Effector memory CD4-positive, alpha-beta T cell (primary cell): ENCODE data around the gene SLC18A2.

ENCODE experiments used
- DNase-seq, 3 donors: peaks; one replicate each; pipeline ENCODE4 v3.0.0-alpha.2; 2020
- H3K27ac ChIP-seq: 2 replicates; pipeline ENCODE4 v1.7.0; 2013; ENCODE audit warnings: mild to moderate bottlenecking, low read length, moderate library complexity; ENCODE audit not compliant: insufficient read depth, poor library complexity, severe bottlenecking
- H3K27me3 ChIP-seq: replicated peaks from 2 replicates; pipeline ENCODE4 v1.7.0; 2013; ENCODE audit warnings: mild to moderate bottlenecking, low read length; ENCODE audit not compliant: insufficient read depth, control insufficient read depth, poor library complexity, severe bottlenecking
- H3K36me3 ChIP-seq: 2 replicates; pipeline ENCODE4 v1.7.0; 2013; ENCODE audit warnings: mild to moderate bottlenecking, low read length, moderate library complexity; ENCODE audit not compliant: control insufficient read depth, insufficient read depth
- H3K4me1 ChIP-seq: 2 replicates; pipeline ENCODE4 v1.7.0; 2013; ENCODE audit warnings: low read length, mild to moderate bottlenecking; ENCODE audit not compliant: control insufficient read depth, insufficient read depth, poor library complexity, severe bottlenecking
- H3K4me3 ChIP-seq: 2 replicates; pipeline ENCODE4 v1.7.0; 2013; ENCODE audit warnings: low read length, low read depth, mild to moderate bottlenecking; ENCODE audit not compliant: insufficient read depth, poor library complexity, severe bottlenecking
- H3K9me3 ChIP-seq: 2 replicates; pipeline ENCODE4 v1.7.0; 2013; ENCODE audit warnings: mild to moderate bottlenecking, low read length, moderate library complexity; ENCODE audit not compliant: control insufficient read depth

The SLC18A2 gene

GRCh38 chr10:117217196-117217761, 23.6 kb upstream of the SLC18A2 start:
- H3K4me1 ChIP-seq, result peaks cover 4% of the 10 kb centered on the region
- peaks cover 9% of the 10 kb centered on the region for H3K27me3 ChIP-seq
- H3K27ac ChIP-seq, result no peak overlapping the region
- no peak for DNase-seq
- peak overlapping the region; percentile 60 for H3K4me3 ChIP-seq
- H3K9me3 ChIP-seq, result no peaks in the 10 kb centered on the region
- no peaks in the 10 kb centered on the region for H3K36me3 ChIP-seq

- Histone ChIP-seq H3K9me3 (no peaks in the 10 kb centered on the region), H3K4me1 (peaks cover 4% of the 10 kb centered on the region), H3K27me3 (peaks cover 9% of the 10 kb centered on the region), H3K27ac (no peak overlapping the region), H3K4me3 (no peak overlapping the region), H3K36me3 (no peaks in the 10 kb centered on the region)
- no peak for DNase-seq
Observed at GRCh38 chr10:117218654-117219053, 22.3 kb upstream of the SLC18A2 start.

- Histone ChIP-seq H3K4me1 (peaks cover 3% of the 10 kb centered on the region), H3K9me3 (no peaks in the 10 kb centered on the region), H3K27me3 (peaks cover 2% of the 10 kb centered on the region), H3K36me3 (no peaks in the 10 kb centered on the region), H3K4me3 (no peak overlapping the region), H3K27ac (no peak overlapping the region)
- no peak for DNase-seq
Observed at GRCh38 chr10:117221156-117221711, 19.7 kb upstream of the SLC18A2 start.

GRCh38 chr10:117222552-117222951, 18.4 kb upstream of the SLC18A2 start:
- Histone ChIP-seq H3K4me3 (no peak overlapping the region), H3K9me3 (no peaks in the 10 kb centered on the region), H3K27me3 (no peaks in the 10 kb centered on the region), H3K36me3 (no peaks in the 10 kb centered on the region), H3K4me1 (no peaks in the 10 kb centered on the region), H3K27ac (no peak overlapping the region)
- no peak for DNase-seq

- no peak overlapping the region for H3K4me3 ChIP-seq
- H3K4me1 ChIP-seq, result no peaks in the 10 kb centered on the region
- no peaks in the 10 kb centered on the region for H3K27me3 ChIP-seq
- H3K27ac ChIP-seq, result no peak overlapping the region
- no peak for DNase-seq
- no peaks in the 10 kb centered on the region for H3K9me3 ChIP-seq
- no peaks in the 10 kb centered on the region for H3K36me3 ChIP-seq
Observed at GRCh38 chr10:117222976-117223692, 17.8 kb upstream of the SLC18A2 start.

- H3K36me3 ChIP-seq, result no peaks in the 10 kb centered on the region
- no peak overlapping the region for H3K27ac ChIP-seq
- H3K4me1 ChIP-seq, result no peaks in the 10 kb centered on the region
- no peak for DNase-seq
- H3K4me3 ChIP-seq, result no peak overlapping the region
- H3K9me3 ChIP-seq, result no peaks in the 10 kb centered on the region
- H3K27me3 ChIP-seq, result no peaks in the 10 kb centered on the region
Observed at GRCh38 chr10:117223693-117224430, 17.1 kb upstream of the SLC18A2 start.

GRCh38 chr10:117224881-117225280, 16.0 kb upstream of the SLC18A2 start:
- no peak for DNase-seq
- Histone ChIP-seq H3K27me3 (no peaks in the 10 kb centered on the region), H3K27ac (no peak overlapping the region), H3K4me1 (no peaks in the 10 kb centered on the region), H3K4me3 (no peak overlapping the region), H3K36me3 (no peaks in the 10 kb centered on the region), H3K9me3 (no peaks in the 10 kb centered on the region)

GRCh38 chr10:117226813-117227451, 14.0 kb upstream of the SLC18A2 start:
- no peak for DNase-seq
- Histone ChIP-seq H3K27ac (no peak overlapping the region), H3K36me3 (no peaks in the 10 kb centered on the region), H3K9me3 (no peaks in the 10 kb centered on the region), H3K4me1 (no peaks in the 10 kb centered on the region), H3K4me3 (no peak overlapping the region), H3K27me3 (no peaks in the 10 kb centered on the region)

GRCh38 chr10:117228210-117228609, 12.7 kb upstream of the SLC18A2 start:
- Histone ChIP-seq H3K9me3 (no peaks in the 10 kb centered on the region), H3K36me3 (no peaks in the 10 kb centered on the region), H3K27me3 (no peaks in the 10 kb centered on the region), H3K27ac (no peak overlapping the region), H3K4me3 (no peak overlapping the region), H3K4me1 (no peaks in the 10 kb centered on the region)
- no peak for DNase-seq
